Stomach (tissue), 9 donors: Measurements from ENCODE around the gene PTPRF. TPM values are rescaled to one million over a fixed set of nuclear protein-coding genes. Genes with fewer than 3 reads are reported as not detected.

Source experiments
- DNase-seq, 2 donors: peaks; one replicate each; pipeline versions ENCODE4 v3.0.0 to v3.0.0-alpha.2; 2013 to 2019
- H3K27ac ChIP-seq, 5 donors: fragments of 200-600 bp in 4 of 5; sonication (generic) in 4 of 5; one replicate each; pipeline ENCODE4 v1.5.1; 2013 to 2019; ENCODE audit warnings: mild to moderate bottlenecking in 1 of 5, moderate library complexity in 1 of 5
- H3K27me3 ChIP-seq, 3 donors: fragments of 200-600 bp; sonication (generic); one replicate each; pipeline ENCODE4 v1.5.1; 2017 to 2019; ENCODE audit warnings: mixed run types in 1 of 3
- H3K36me3 ChIP-seq, 4 donors: fragments of 200-600 bp; sonication (generic); 1 replicate in 3 of 4; 2 replicates in 1 of 4; pipeline ENCODE4 v1.5.1; 2016 to 2019
- H3K4me1 ChIP-seq, 4 donors: fragments of 200-600 bp; sonication (generic); one replicate each; pipeline ENCODE4 v1.5.1; 2016 to 2019
- H3K4me3 ChIP-seq, 4 donors: fragments of 200-600 bp; sonication (generic) in 3 of 4; one replicate each; pipeline ENCODE4 v1.5.1; 2016 to 2019; ENCODE audit warnings: mild to moderate bottlenecking in 1 of 4
- H3K9me3 ChIP-seq, 4 donors: fragments of 200-600 bp; sonication (generic); one replicate each; pipeline ENCODE4 v1.5.1; 2016 to 2019
- CTCF ChIP-seq, 7 experiments: fragments of 450-650 bp in 4 of 7; fragments of 200-600 bp in 3 of 7; sonication (generic) in 3 of 7; IDR thresholded peaks; one replicate each; pipeline ENCODE4 v1.5.1; 2016 to 2019; ENCODE audit warnings: antibody characterized with exemption in 7 of 7, control low read depth in 2 of 7, mild to moderate bottlenecking in 1 of 7
- EP300 ChIP-seq: sonication (generic); formaldehyde crosslinking; IDR thresholded peaks from one replicate; pipeline ENCODE4 v1.6.1; 2017; ENCODE audit warnings: antibody characterized with exemption
- POLR2A ChIP-seq, 4 donors: fragments of 450-650 bp; IDR thresholded peaks; one replicate each; pipeline ENCODE4 v1.6.1; 2016; ENCODE audit warnings: antibody characterized with exemption in 4 of 4, control low read depth in 2 of 4, mild to moderate bottlenecking in 1 of 4, moderate library complexity in 1 of 4
- POLR2AphosphoS5 ChIP-seq, 3 donors: sonication (generic); formaldehyde crosslinking; IDR thresholded peaks; one replicate each; pipeline ENCODE4 v1.6.1; 2016; ENCODE audit warnings: antibody characterized with exemption in 3 of 3
- WGBS, 5 donors: extraction: QIAGEN DNeasy Blood & Tissue Kit in 3 of 5; methylation state at CpG; one replicate each; pipeline versions ENCODE4 v1.1.5 to v1.1.7; 2013 to 2018; 5-methylcytosine and 5-hydroxymethylcytosine counted together
- intact Hi-C: fragments of 100-400 bp; cut with DNase I; formaldehyde crosslinking; loops from one replicate; pipeline ENCODE4 v1.15.1; 2023; ENCODE audit warnings: low total_unique reads
- polyA plus RNA-seq, 3 donors: library from polyadenylated mRNA; stranded (reverse); fragments of 200-250 nt; gene quantifications; one replicate each; pipeline ENCODE4 v1.2.3, GENCODE V29; 2013
- total RNA-seq, 5 donors: library from RNA; depleted of rRNA; stranded (reverse); fragments of >200 nt; gene quantifications; one replicate each; pipeline versions ENCODE4 v1.1.0 to v1.2.3, GENCODE V29; 2014 to 2016
- donor health status: healthy with polysubstance abuse.
- donor health status: Bipolar disorder and iron deficiency.
- donor health status: healthy.

PTPRF gene
- total and polyA plus RNA-seq, 8 donors: 11.3 to 282 (median 82.0) TPM

GRCh38 chr1:43622901-43623780, 92.5 kb downstream of the PTPRF start:
- H3K36me3 ChIP-seq: peaks cover 30 to 73% (median 71%) of the 10 kb centered on the region in 4 donors

GRCh38 chr1:43625063-43625780, 94.5 kb downstream of the PTPRF start:
- intact Hi-C loops: no loop called here
- WGBS, 5 donors: 90 to 95% (median 94%) methylated on average over 16 of the region's 16 CpGs
- Histone ChIP-seq H3K4me1 (no peaks in the 10 kb centered on the region), H3K27ac (no peak overlapping the region), H3K9me3 (no peaks in the 10 kb centered on the region), H3K27me3 (no peaks in the 10 kb centered on the region), H3K4me3 (no peak overlapping the region), H3K36me3 (peaks cover 21 to 52% (median 51%) of the 10 kb centered on the region in 4 donors)
- DNase-seq: no peak
- TF ChIP-seq POLR2A (IDR thresholded peaks at IDR 0.05): no peak
- TF ChIP-seq EP300: no peak
- TF ChIP-seq POLR2AphosphoS5 (IDR thresholded peaks at IDR 0.05): no peak
- TF ChIP-seq CTCF (IDR thresholded peaks at IDR 0.05): no peak

More at GRCh38 chr1:43622901-43623780, 92.5 kb downstream of the PTPRF start:
- no peak for DNase-seq
- Histone ChIP-seq H3K27ac (no peak overlapping the region), H3K4me3 (no peak overlapping the region), H3K27me3 (no peaks in the 10 kb centered on the region), H3K4me1 (no peaks in the 10 kb centered on the region), H3K9me3 (no peaks in the 10 kb centered on the region)
- TF ChIP-seq POLR2A (IDR thresholded peaks at IDR 0.05) (no peak), EP300 (no peak), CTCF (IDR thresholded peaks at IDR 0.05) (no peak), POLR2AphosphoS5 (IDR thresholded peaks at IDR 0.05) (no peak)
- 87 to 90% (median 88%) methylated on average over 12 to 13 of the region's 13 CpGs for WGBS, 5 donors
- intact Hi-C loops: no loop called here

GRCh38 chr1:43632135-43632670, 101.5 kb downstream of the PTPRF start:
- WGBS, 5 donors: 15 to 38% (median 33%) methylated on average over 4 of the region's 4 CpGs
- intact Hi-C loops: no loop called here
- Histone ChIP-seq H3K27ac (no peak overlapping the region), H3K36me3 (no peaks in the 10 kb centered on the region), H3K4me1 (peaks cover 0 to 4% (median 0%) of the 10 kb centered on the region in 4 donors), H3K9me3 (no peaks in the 10 kb centered on the region), H3K4me3 (no peak overlapping the region), H3K27me3 (no peaks in the 10 kb centered on the region)
- DNase-seq: peak in 1 of 2 donors; percentile 28
- TF ChIP-seq CTCF (IDR thresholded peaks at IDR 0.05): no peak
- TF ChIP-seq POLR2AphosphoS5 (IDR thresholded peaks at IDR 0.05): no peak
- TF ChIP-seq EP300: no peak
- TF ChIP-seq POLR2A (IDR thresholded peaks at IDR 0.05): no peak

GRCh38 chr1:43634721-43635120, 104.0 kb downstream of the PTPRF start:
- no peak for TF ChIP-seq CTCF (IDR thresholded peaks at IDR 0.05)
- no peak overlapping the region for H3K27ac ChIP-seq
- intact Hi-C loops: no loop called here
- no peak overlapping the region for H3K4me3 ChIP-seq
- peaks cover 0 to 4% (median 0%) of the 10 kb centered on the region in 4 donors for H3K4me1 ChIP-seq
- H3K36me3 ChIP-seq: no peaks in the 10 kb centered on the region
- H3K27me3 ChIP-seq: no peaks in the 10 kb centered on the region
- WGBS, 5 donors: 44 to 70% (median 51%) methylated on average over 5 of the region's 5 CpGs
- DNase-seq: no peak
- no peaks in the 10 kb centered on the region for H3K9me3 ChIP-seq
